Measurements from ENCODE around the gene POU5F1.

- TF ChIP-seq CTCF (IDR thresholded peaks at IDR 0.05) (no peak), POLR2A (IDR thresholded peaks at IDR 0.05) (no peak), EP300 (IDR thresholded peaks at IDR 0.05) (no peak), POLR2AphosphoS5 (IDR thresholded peaks at IDR 0.05) (peak; percentile 41 to 61)
These were observed 56.0 kb downstream of the POU5F1 start, which contains the start of gene PSORS1C1 for GRCh38 chr6:31114541-31114878.
